Activated naive CD8-positive, alpha-beta T cell treated with anti-CD3 and anti-CD28 coated beads for 36 hours (primary cell): ENCODE data around the gene TNKS1BP1. TPM values are rescaled to one million over a fixed set of nuclear protein-coding genes. Genes with fewer than 3 reads are reported as not detected.

Source experiments
- DNase-seq: peaks from one replicate; pipeline ENCODE4 v3.0.0; 2021
- H3K27ac Mint-ChIP-seq: one replicate; pipeline ENCODE4 v1.8.0; 2022; ENCODE audit warnings: mild to moderate bottlenecking, moderate library complexity, mixed read lengths
- H3K27me3 Mint-ChIP-seq: one replicate; pipeline ENCODE4 v1.8.0; 2022; ENCODE audit warnings: mild to moderate bottlenecking, mixed read lengths
- H3K36me3 Mint-ChIP-seq: one replicate; pipeline ENCODE4 v1.8.0; 2021; ENCODE audit warnings: mild to moderate bottlenecking, mixed read lengths
- H3K4me1 Mint-ChIP-seq: one replicate; pipeline ENCODE4 v1.8.0; 2021; ENCODE audit warnings: mixed read lengths
- H3K4me3 Mint-ChIP-seq: one replicate; pipeline ENCODE4 v1.8.0; 2022; ENCODE audit warnings: mild to moderate bottlenecking, moderate library complexity, mixed read lengths
- H3K9me3 Mint-ChIP-seq: one replicate; pipeline ENCODE4 v1.8.0; 2022; ENCODE audit warnings: mixed read lengths
- total RNA-seq, 2 experiments: library from RNA; stranded (reverse); gene quantifications; one replicate each; pipeline ENCODE4 v1.2.3, GENCODE V29; 2021

Gene TNKS1BP1
- total RNA-seq, 2 experiments from 2014 or later = 20.8 to 22.1 TPM

- H3K27me3 Mint-ChIP-seq = peaks cover 11% of the 10 kb centered on the region
- no peaks in the 10 kb centered on the region for H3K9me3 Mint-ChIP-seq
- H3K4me1 Mint-ChIP-seq = peaks cover 3% of the 10 kb centered on the region
- no peak for DNase-seq
- H3K4me3 Mint-ChIP-seq = no peak overlapping the region
- H3K27ac Mint-ChIP-seq = no peak overlapping the region
- no peaks in the 10 kb centered on the region for H3K36me3 Mint-ChIP-seq
These were observed 34.2 kb upstream of the TNKS1BP1 start for GRCh38 chr11:57358991-57359390.

GRCh38 chr11:57358543-57358961 is 33.8 kb upstream of the TNKS1BP1 start:
- Mint-ChIP-seq H3K27me3 (peaks cover 11% of the 10 kb centered on the region), H3K4me1 (peaks cover 3% of the 10 kb centered on the region)
- no peak for DNase-seq

GRCh38 chr11:57357856-57358255 is 33.1 kb upstream of the TNKS1BP1 start:
- H3K9me3 Mint-ChIP-seq = no peaks in the 10 kb centered on the region
- DNase-seq = no peak
- H3K27me3 Mint-ChIP-seq = peaks cover 7% of the 10 kb centered on the region
- H3K27ac Mint-ChIP-seq = no peak overlapping the region
- no peak overlapping the region for H3K4me3 Mint-ChIP-seq
- no peaks in the 10 kb centered on the region for H3K36me3 Mint-ChIP-seq
- peaks cover 3% of the 10 kb centered on the region for H3K4me1 Mint-ChIP-seq

More at GRCh38 chr11:57358543-57358961, 33.8 kb upstream of the TNKS1BP1 start:
- H3K36me3 Mint-ChIP-seq = no peaks in the 10 kb centered on the region
- H3K9me3 Mint-ChIP-seq = no peaks in the 10 kb centered on the region
- no peak overlapping the region for H3K27ac Mint-ChIP-seq
- H3K4me3 Mint-ChIP-seq = no peak overlapping the region

GRCh38 chr11:57357310-57357709 is 32.6 kb upstream of the TNKS1BP1 start:
- peaks cover 7% of the 10 kb centered on the region for H3K27me3 Mint-ChIP-seq
- H3K4me3 Mint-ChIP-seq = no peak overlapping the region
- H3K4me1 Mint-ChIP-seq = peaks cover 3% of the 10 kb centered on the region
- H3K27ac Mint-ChIP-seq = no peak overlapping the region
- H3K9me3 Mint-ChIP-seq = no peaks in the 10 kb centered on the region
- DNase-seq = no peak
- H3K36me3 Mint-ChIP-seq = no peaks in the 10 kb centered on the region

GRCh38 chr11:57356268-57356667 is 31.5 kb upstream of the TNKS1BP1 start:
- Mint-ChIP-seq H3K4me3 (no peak overlapping the region), H3K36me3 (no peaks in the 10 kb centered on the region), H3K9me3 (peaks cover 4% of the 10 kb centered on the region), H3K4me1 (peaks cover 3% of the 10 kb centered on the region), H3K27me3 (peaks cover 11% of the 10 kb centered on the region), H3K27ac (no peak overlapping the region)
- DNase-seq = no peak

GRCh38 chr11:57354699-57355098 is 29.9 kb upstream of the TNKS1BP1 start:
- H3K36me3 Mint-ChIP-seq = no peaks in the 10 kb centered on the region
- H3K27me3 Mint-ChIP-seq = peaks cover 15% of the 10 kb centered on the region
- H3K4me1 Mint-ChIP-seq = peaks cover 3% of the 10 kb centered on the region
- H3K9me3 Mint-ChIP-seq = peaks cover 5% of the 10 kb centered on the region
- DNase-seq = no peak
- no peak overlapping the region for H3K4me3 Mint-ChIP-seq
- H3K27ac Mint-ChIP-seq = no peak overlapping the region

- peaks cover 15% of the 10 kb centered on the region for H3K27me3 Mint-ChIP-seq
- H3K4me3 Mint-ChIP-seq = no peak overlapping the region
- H3K4me1 Mint-ChIP-seq = peaks cover 3% of the 10 kb centered on the region
- no peak overlapping the region for H3K27ac Mint-ChIP-seq
- DNase-seq = no peak
- H3K9me3 Mint-ChIP-seq = peaks cover 5% of the 10 kb centered on the region
- H3K36me3 Mint-ChIP-seq = no peaks in the 10 kb centered on the region
These were observed 29.1 kb upstream of the TNKS1BP1 start for GRCh38 chr11:57353852-57354251.

- H3K4me1 Mint-ChIP-seq = peaks cover 3% of the 10 kb centered on the region
- H3K36me3 Mint-ChIP-seq = no peaks in the 10 kb centered on the region
- H3K4me3 Mint-ChIP-seq = no peak overlapping the region
- H3K9me3 Mint-ChIP-seq = peaks cover 5% of the 10 kb centered on the region
- no peak for DNase-seq
- no peak overlapping the region for H3K27ac Mint-ChIP-seq
- H3K27me3 Mint-ChIP-seq = peaks cover 15% of the 10 kb centered on the region
These were observed 28.7 kb upstream of the TNKS1BP1 start for GRCh38 chr11:57353446-57353845.

- DNase-seq = no peak
- peaks cover 15% of the 10 kb centered on the region for H3K27me3 Mint-ChIP-seq
- H3K9me3 Mint-ChIP-seq = peaks cover 5% of the 10 kb centered on the region
- H3K27ac Mint-ChIP-seq = no peak overlapping the region
- no peaks in the 10 kb centered on the region for H3K36me3 Mint-ChIP-seq
- H3K4me3 Mint-ChIP-seq = no peak overlapping the region
- peaks cover 3% of the 10 kb centered on the region for H3K4me1 Mint-ChIP-seq
These were observed 28.3 kb upstream of the TNKS1BP1 start for GRCh38 chr11:57353036-57353435.

GRCh38 chr11:57349491-57350274 is 24.9 kb upstream of the TNKS1BP1 start:
- H3K4me1 Mint-ChIP-seq = peaks cover 3% of the 10 kb centered on the region
- peaks cover 12% of the 10 kb centered on the region for H3K27me3 Mint-ChIP-seq
- no peak overlapping the region for H3K27ac Mint-ChIP-seq
- H3K36me3 Mint-ChIP-seq = no peaks in the 10 kb centered on the region
- no peak overlapping the region for H3K4me3 Mint-ChIP-seq
- peaks cover 5% of the 10 kb centered on the region for H3K9me3 Mint-ChIP-seq
- peak; percentile 62 for DNase-seq

GRCh38 chr11:57348636-57349313 is 24.0 kb upstream of the TNKS1BP1 start:
- H3K36me3 Mint-ChIP-seq = no peaks in the 10 kb centered on the region
- no peak overlapping the region for H3K4me3 Mint-ChIP-seq
- peaks cover 5% of the 10 kb centered on the region for H3K9me3 Mint-ChIP-seq
- H3K27ac Mint-ChIP-seq = no peak overlapping the region
- DNase-seq = no peak
- peaks cover 3% of the 10 kb centered on the region for H3K4me1 Mint-ChIP-seq
- peaks cover 8% of the 10 kb centered on the region for H3K27me3 Mint-ChIP-seq

- H3K9me3 Mint-ChIP-seq = peaks cover 5% of the 10 kb centered on the region
- H3K27me3 Mint-ChIP-seq = peaks cover 8% of the 10 kb centered on the region
- no peak overlapping the region for H3K4me3 Mint-ChIP-seq
- peaks cover 3% of the 10 kb centered on the region for H3K4me1 Mint-ChIP-seq
- DNase-seq = no peak
- no peaks in the 10 kb centered on the region for H3K36me3 Mint-ChIP-seq
- H3K27ac Mint-ChIP-seq = no peak overlapping the region
These were observed 23.3 kb upstream of the TNKS1BP1 start for GRCh38 chr11:57348052-57348451.

- no peak overlapping the region for H3K4me3 Mint-ChIP-seq
These were observed 22.6 kb upstream of the TNKS1BP1 start for GRCh38 chr11:57347336-57347735.

GRCh38 chr11:57345555-57346211 is 20.9 kb upstream of the TNKS1BP1 start:
- Mint-ChIP-seq H3K4me3 (no peak overlapping the region), H3K27me3 (peaks cover 3% of the 10 kb centered on the region)

More at GRCh38 chr11:57347336-57347735, 22.6 kb upstream of the TNKS1BP1 start:
- H3K36me3 Mint-ChIP-seq = no peaks in the 10 kb centered on the region
- peaks cover 8% of the 10 kb centered on the region for H3K27me3 Mint-ChIP-seq
- no peak for DNase-seq
- peaks cover 3% of the 10 kb centered on the region for H3K4me1 Mint-ChIP-seq
- H3K9me3 Mint-ChIP-seq = peaks cover 5% of the 10 kb centered on the region
- no peak overlapping the region for H3K27ac Mint-ChIP-seq

GRCh38 chr11:57344826-57345225 is 20.1 kb upstream of the TNKS1BP1 start:
- H3K4me3 Mint-ChIP-seq = no peak overlapping the region

More at GRCh38 chr11:57345555-57346211, 20.9 kb upstream of the TNKS1BP1 start:
- no peaks in the 10 kb centered on the region for H3K36me3 Mint-ChIP-seq
- H3K4me1 Mint-ChIP-seq = peaks cover 3% of the 10 kb centered on the region
- DNase-seq = peak; percentile 51
- no peaks in the 10 kb centered on the region for H3K9me3 Mint-ChIP-seq
- no peak overlapping the region for H3K27ac Mint-ChIP-seq

More at GRCh38 chr11:57344826-57345225, 20.1 kb upstream of the TNKS1BP1 start:
- Mint-ChIP-seq H3K36me3 (no peaks in the 10 kb centered on the region), H3K27ac (no peak overlapping the region), H3K4me1 (peaks cover 3% of the 10 kb centered on the region), H3K9me3 (no peaks in the 10 kb centered on the region), H3K27me3 (peaks cover 5% of the 10 kb centered on the region)
- no peak for DNase-seq
